Effector CD8-positive, alpha-beta T cell (primary cell): ENCODE data around the gene SLC19A2.
A peak's percentile ranks its signal among the peaks of the same experiment; 100 is the strongest.
"Not testable (repeated sequence)": the region's sequence is repeated elsewhere in the genome, so short reads cannot be mapped to it uniquely, and the experiment has no call there.

Source experiments
- DNase-seq: peaks from one replicate; lab custom pipeline; 2025; lab: John Stamatoyannopoulos, UW
- total RNA-seq, 4 experiments: gene quantifications; one replicate each; lab custom pipeline; 2026; lab: John Stamatoyannopoulos, UW

The SLC19A2 gene
- 9.0 to 16.3 (median 10.9) reads per million in 4 experiments for total RNA-seq

DNA sequence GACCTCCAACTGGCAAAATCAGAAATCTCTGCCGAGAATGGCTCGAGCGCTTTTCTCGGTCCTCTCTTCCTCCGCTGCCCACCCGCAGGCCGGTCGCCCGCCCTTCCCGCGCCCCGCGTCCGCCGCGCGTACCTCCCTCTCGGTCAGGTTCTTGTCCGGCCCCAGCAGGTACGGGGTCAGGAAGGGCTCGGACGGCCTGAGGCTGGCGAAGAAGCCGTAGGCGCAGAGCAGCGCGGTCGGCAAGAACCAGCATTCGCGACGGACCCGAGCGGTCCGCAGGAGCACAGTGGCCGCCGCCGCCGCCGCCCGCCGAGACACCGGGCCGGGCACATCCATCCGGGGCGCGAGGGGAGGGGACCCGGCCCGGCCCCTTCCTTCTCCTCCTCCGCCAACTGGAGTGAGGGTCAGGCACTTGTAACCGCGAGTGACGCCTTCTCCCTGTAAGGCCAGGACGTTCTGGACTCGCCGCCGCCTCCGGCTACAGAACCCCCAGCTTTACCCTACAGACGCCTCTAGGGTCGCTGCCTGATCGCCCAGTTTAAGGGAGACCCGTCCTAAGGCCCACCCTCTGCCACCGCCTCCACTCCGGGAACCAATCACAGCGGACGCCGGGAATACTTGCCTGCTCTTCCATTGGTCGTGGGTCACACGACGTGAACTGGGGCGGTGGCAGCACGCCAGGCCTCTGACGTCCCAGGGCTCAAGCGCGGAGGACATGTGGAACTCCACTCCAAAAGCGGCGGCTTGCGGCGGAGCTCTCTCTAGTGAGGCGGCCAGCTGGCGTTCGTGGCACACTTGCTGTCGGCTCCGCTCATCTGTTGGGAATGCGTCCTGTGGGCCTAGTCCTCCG, at the start of gene SLC19A2:
Gene SLC19A2 (minus strand): TSS at position 514 of the 850 bp plus-strand sequence. CDS start 178 bp downstream, at position 336.
- peak; percentile 93 for DNase-seq

- DNase-seq = no peak
Observed at GRCh38 chr1:169534653-169535052, 48.9 kb upstream of the SLC19A2 start.

DNA sequence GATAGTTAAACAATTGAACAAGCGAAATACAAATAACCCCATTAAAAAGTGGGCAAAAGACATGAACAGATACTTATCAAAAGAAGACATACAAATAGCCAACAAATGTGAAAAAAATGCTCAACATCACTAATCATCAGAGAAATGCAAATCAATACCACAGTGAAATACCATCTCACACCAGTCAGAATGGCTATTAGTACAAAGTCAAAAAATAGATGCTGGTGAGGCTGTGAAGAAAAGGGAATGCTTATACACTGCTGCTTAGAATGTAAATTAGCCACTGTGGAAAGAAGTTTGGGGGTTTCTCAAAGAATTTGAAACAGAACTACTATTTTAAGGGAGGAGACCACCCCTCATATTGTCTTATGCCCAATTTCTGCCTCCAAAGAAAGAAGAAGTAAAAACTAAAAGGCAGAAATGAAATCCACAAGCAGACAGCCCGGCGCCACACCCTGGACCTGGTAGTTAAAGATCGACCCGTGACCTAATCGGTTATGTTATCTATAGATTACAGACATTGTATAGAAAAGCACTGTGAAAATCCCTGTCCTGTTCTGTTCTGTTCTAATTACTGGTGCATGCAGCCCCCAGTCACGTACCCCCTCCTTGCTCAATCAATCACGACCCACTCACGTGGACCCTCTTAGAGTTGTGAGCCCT, 47.9 kb upstream of the SLC19A2 start:
- DNase-seq = not testable (repeated sequence)

DNA sequence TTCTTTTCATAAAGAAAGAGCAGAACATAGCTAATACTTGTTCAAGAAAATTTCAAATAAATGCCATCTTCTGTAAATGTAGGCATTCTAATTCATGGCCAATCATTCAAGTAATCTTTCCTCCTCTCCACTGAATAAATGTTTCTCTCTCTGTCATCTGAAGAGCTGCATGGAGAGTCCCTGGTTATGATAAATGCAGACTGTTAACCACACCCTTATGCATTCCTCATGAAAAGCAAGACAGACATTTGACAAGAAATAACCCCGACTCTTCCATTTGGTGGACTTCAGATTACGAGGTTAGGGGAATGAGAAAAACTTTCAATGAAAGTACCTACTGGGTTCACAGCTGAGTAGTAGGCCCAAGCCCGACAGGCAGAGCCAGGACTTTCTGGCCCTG, 44.7 kb upstream of the SLC19A2 start:
- no peak for DNase-seq

- DNase-seq = no peak
Observed at GRCh38 chr1:169529068-169529642, 43.4 kb upstream of the SLC19A2 start.

DNA sequence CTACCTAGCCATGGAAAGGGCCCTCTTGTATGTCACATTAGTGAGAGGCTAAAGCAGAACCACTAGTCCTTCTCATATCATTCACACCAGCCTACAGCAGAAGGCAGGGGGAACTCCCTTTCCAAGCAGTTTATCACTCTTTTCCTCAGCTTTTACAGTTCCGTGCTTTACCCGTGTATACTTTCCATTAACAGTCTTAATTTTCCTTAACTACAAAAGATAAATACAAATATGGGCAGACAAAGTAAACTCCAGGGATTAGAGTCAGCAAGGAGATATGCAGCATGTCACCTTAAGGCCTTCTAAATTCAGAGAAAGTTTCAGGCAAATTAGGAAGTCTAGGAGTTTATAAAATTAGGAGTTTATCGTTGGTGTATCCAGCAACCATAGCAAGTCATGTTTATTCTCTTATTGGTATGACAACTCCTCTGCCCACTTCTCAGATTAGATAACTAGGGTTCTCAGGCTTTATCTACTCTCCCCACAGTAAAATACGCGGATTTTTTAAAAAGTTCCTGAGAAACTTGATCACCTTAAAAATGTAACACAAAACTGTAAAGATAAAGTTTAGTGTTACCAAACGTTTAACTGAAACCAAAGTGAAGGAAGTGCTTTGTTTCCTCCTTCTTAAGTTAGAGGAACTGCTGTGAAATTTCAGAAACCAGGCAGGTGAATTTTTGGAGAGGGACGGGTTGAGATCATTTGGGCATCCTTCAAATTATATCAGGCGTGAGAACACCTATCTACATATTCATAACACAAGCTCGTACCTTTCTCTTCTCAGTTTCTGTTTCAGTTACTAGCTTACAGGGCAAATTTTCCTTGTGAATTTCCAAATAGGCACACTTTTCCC, 42.7 kb upstream of the SLC19A2 start:
- no peak for DNase-seq

DNA sequence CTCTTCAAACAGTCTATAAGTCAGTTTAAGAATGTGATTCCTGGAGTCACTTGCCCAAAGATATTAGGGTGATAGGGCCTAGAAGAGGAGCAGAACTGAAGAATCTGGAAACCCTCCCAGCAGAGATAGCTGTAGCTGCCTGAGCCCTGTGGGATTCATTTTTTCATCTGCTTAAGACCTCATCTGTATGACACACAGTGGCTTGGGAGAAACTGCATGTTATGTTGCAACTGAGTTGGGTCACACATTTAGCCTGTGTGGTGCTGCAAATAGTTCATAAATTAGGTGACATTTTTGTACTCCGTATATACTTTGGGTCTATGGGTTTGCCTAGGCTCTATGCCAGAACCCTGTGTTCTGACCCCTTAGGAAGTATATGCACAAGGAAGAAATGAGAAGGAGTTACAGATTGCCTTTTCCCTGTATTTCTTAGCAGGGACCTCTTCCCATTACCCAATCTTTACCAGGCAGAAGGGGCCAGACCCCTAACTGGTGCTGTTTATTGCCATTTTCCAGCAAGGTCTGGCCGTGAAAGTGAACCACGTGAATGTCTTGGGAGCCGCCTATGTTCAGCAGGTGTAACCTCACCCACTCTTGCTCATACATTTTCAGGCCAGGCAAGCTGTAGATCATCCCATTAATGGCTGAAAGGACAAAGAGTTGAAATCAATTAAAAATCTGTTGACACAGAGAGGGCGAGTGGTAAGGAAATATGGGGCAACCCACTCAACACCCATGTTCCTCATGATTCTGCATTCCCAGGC, 41.9 kb upstream of the SLC19A2 start:
- no peak for DNase-seq

DNA sequence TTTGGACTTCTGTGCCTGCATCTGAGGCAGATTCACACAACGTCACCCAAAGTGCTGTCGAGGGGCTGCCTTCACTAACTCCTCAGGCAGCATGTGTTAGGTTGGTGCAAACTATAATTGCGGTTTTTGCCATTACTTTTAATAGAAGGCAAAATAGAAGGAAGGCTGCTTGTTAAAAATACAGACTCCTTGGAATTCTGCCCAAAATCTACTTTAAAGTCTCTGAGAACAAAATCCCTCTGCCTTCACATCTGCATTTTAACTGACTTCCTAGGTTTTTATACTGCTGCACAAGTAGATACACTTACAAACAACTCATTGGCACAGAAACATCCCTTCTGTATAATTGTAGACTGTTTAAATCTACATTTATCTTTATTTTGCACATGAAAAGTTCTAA, 41.3 kb upstream of the SLC19A2 start:
- no peak for DNase-seq

DNA sequence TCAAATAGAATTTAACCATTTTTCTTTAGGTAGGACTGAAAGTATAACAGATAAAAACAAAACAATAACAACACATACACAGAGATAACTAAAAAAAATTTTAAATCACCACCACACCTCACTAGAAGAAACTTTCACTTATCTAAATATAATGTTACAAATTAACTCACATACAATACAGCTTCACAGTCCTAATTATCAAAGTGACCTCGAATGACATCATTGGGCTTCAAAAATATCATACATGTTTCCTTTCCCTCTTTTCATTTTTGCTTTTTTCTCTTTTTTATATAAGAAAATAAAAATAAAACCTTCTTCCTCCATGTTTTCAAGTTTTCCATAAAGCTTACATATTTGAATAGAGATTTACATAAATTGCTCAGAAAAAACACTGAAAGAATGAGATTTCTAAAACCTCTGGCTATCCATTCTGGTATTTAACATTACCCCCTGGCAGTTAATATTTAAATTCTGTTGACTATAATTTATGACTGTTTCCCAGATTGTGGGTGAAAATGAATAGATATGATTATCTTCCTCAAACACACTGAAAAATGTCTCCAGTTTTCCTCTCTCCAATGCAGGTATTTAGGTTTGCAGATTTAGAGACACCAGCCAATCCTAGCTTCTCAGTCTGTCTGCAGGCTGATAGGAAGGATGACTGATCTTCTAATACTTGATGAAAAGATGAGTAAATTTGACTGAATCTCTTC, 40.5 kb upstream of the SLC19A2 start:
- DNase-seq = no peak

- DNase-seq = no peak
Observed at GRCh38 chr1:169525391-169525790, 39.6 kb upstream of the SLC19A2 start.

GRCh38 chr1:169523904-169524303, 38.2 kb upstream of the SLC19A2 start:
- no peak for DNase-seq

- DNase-seq = no peak
Observed at GRCh38 chr1:169521226-169521625, 35.5 kb upstream of the SLC19A2 start.

DNA sequence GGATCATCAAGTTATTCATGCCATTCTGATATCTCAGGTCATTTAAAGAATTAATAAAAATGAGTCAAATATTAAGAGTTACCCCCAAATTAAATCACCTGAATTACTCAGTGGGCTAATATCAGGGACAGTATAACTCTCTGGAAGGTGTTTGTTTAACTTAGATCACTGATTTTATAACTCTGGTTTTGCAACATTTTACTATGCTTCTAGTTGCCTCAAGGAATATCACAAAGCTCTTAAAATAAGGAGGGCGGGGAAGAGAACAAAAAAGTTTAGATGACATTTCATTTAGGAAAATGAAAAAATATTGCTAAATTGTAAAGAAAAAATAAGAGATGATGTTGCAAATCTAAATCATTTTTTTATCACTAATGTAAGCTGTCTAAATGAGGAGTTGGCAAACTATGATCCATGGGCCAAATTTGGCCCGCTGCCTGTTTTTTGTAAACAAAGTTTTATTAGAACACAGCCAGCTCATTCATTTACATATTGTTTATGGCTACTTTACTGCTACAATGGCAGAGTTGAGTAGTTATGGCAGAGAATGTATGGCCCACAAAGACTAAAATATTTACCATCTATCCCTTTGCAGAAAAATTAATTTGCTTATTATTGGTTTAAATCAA, 31.9 kb upstream of the SLC19A2 start:
- DNase-seq = no peak

- DNase-seq = no peak
Observed at GRCh38 chr1:169515641-169516040, 29.9 kb upstream of the SLC19A2 start.

DNA sequence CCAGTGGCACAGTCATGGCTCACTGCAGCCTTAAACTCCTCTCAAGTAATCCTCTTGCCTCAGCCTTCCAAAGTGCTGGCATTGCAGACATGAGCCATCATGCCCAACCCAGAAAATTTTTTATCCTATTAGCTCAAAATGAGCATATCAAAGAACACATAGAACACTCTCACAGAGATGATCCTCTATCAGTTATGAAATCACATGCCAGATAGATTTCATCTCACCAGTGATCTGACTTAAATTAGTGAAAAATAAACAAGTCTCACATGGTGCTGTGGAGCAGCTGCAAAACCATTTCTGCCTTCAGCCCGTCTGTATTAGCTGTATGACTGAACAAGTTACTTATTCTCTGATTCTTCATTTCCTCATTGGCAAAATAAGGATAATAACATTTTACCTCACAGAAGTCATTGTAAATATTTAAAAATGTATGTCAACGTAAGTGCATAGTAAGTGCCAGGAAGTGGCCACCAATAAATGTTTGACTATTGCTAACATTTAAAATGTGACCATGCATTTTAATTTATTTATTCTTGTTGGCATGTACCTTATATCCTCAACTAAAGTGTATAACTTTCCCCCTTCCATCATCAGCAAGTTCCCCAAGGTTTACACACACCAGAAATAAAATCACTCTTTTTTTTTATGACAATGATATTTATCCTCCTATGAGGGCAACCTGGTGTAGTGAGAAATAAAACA, 29.0 kb upstream of the SLC19A2 start:
- DNase-seq = no peak

- DNase-seq = no peak
Observed at GRCh38 chr1:169513208-169513607, 27.5 kb upstream of the SLC19A2 start.

DNA sequence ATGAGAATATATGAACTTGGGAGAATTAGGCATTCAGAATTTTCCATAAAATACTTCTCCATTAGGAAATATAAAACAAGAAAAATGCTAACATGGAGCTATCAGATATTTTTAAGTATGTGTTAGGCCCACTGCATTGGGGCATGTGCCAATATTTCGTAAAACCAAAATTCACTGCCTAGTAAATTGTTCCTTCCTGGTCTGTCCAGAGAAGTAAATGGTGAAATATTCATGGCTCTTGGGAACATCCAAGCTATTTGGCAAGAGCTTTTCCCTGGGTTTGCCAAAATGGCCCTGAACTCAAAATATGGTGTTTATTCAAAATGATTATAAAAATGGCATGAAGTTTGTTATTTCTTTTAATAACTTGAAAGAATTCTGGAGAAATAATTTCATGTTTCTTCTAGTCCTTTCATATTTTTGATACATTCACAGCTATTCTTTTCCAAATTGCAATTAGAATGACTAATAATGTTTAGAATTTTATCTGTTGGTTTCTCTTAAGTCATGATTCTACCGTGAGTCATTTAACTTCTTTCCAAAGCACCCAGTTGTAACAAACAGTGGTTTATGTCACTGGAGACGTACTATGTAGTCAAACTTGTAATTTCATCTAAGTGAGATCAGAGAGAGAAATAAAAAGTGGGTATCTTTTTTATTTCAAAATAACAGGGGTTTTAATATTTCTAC, 25.7 kb upstream of the SLC19A2 start:
- DNase-seq = no peak

- no peak for DNase-seq
Observed at GRCh38 chr1:169510060-169510459, 24.3 kb upstream of the SLC19A2 start.

DNA sequence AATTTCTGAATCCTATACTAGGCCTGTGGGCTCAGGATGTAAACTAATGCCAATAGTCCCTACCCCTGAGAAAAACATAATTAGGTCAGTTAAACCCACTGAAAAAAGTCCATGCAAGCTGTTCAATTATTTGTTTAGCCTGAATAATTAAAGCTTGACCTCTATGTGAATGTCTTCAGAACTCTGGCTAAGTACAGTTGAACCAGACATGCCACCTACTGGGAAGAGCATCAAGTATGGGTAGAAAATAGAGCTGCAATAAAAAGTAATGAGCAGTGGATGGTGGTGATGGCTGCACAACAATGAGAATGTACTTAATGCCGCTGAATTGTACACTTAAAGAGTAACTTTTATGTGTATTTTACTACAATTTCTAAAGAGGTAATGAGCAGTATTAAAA, 23.6 kb upstream of the SLC19A2 start:
- no peak for DNase-seq
